Esophagus muscularis mucosa (tissue), 3 donors: ENCODE results near the gene CAPN14.

Experiments used
- POLR2A ChIP-seq: fragments of 450-650 bp; IDR thresholded peaks from one replicate; pipeline ENCODE4 v1.6.1; 2017; ENCODE audit warnings: antibody characterized with exemption, moderate library complexity, mild to moderate bottlenecking, low read depth
- TF ChIP-seq, protein P1 (sequence below), 3 experiments: fragments of 200-600 bp in 2 of 3; fragments of 450-650 bp in 1 of 3; sonication (generic) in 2 of 3; IDR thresholded peaks; one replicate each; pipeline ENCODE4 v1.5.1; 2017 to 2019; ENCODE audit warnings: antibody characterized with exemption in 3 of 3, mild to moderate bottlenecking in 2 of 3, moderate library complexity in 1 of 3

GRCh38 chr2:31247711-31248110 is 30.4 kb upstream of the CAPN14 start:
- no peak for TF ChIP-seq POLR2A
- TF ChIP-seq, protein P1, sequence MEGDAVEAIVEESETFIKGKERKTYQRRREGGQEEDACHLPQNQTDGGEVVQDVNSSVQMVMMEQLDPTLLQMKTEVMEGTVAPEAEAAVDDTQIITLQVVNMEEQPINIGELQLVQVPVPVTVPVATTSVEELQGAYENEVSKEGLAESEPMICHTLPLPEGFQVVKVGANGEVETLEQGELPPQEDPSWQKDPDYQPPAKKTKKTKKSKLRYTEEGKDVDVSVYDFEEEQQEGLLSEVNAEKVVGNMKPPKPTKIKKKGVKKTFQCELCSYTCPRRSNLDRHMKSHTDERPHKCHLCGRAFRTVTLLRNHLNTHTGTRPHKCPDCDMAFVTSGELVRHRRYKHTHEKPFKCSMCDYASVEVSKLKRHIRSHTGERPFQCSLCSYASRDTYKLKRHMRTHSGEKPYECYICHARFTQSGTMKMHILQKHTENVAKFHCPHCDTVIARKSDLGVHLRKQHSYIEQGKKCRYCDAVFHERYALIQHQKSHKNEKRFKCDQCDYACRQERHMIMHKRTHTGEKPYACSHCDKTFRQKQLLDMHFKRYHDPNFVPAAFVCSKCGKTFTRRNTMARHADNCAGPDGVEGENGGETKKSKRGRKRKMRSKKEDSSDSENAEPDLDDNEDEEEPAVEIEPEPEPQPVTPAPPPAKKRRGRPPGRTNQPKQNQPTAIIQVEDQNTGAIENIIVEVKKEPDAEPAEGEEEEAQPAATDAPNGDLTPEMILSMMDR (IDR thresholded peaks at IDR 0.05): no peak
